TTC549 (cell line): ENCODE measurements around the gene RASAL2.
"Not testable (repeated sequence)": the region's sequence is repeated elsewhere in the genome, so short reads cannot be mapped to it uniquely, and the experiment has no call there.

Source experiments
- FAIRE-seq: peaks from 2 replicates; lab custom pipeline; 2012; peaks lifted over from hg19 to GRCh38; lab: Jason Lieb, UNC

RASAL2 gene

DNA sequence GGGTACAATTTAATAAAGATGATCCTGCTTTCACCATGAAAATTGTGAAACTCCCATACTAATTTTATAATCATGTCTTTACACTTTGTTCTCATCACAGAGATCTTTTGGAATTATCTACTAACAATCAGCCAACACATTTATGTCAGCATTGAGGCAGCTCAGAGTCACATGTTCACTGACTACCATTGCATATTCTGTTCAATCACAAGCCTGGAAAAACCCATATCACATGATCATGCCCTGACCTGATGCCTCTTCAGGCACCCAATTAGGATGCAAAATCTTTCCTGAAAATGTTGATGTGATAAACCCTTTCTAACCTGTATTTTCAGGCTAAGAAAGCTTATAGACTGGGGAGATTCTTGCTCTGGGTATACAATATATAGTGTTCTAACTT lies 21.6 kb upstream of the RASAL2 start:
- no peak for FAIRE-seq

DNA sequence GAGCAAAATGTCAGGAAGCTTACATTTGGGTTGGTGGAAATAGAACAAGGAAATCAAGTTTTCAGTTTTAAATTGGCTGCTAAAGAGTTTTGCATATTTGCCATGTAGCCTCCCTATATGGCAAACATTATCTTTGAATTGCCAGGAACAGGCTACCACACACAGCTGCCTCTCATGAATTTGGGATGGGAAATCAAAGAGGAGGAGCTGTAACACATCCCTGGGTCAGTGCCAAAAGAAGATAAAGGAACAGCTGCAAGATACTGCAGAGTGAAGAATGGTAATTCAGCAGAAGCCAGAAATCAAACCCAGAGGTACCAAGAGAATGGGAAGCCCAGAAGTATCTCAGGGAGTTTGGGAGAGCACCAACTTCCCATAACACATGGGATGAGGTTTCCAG lies 18.6 kb upstream of the RASAL2 start:
- no peak for FAIRE-seq

GRCh38 chr1:178076607-178077006 lies 17.3 kb upstream of the RASAL2 start:
- no peak for FAIRE-seq

- FAIRE-seq, result peak; percentile 17
These were observed 16.0 kb upstream of the RASAL2 start for GRCh38 chr1:178077917-178078316.

DNA sequence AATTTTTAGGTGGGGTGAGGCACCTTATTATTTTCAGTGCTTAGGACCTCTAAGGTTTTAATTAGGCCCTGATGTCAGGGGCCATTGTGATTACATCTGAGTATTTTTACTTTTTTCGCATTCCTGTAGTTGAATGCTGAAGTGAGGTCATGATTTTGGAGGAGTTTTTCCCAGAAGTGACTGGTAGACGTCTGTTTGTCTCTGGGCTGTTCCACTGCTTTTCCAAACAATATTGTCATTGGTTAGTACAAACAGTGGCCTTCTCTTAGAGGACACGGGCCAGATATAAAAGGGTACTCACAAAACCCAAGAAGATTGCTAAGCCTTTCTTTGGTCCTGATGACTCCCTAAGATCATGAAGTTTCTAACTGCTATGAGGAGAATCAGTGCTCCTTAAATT lies 7.6 kb upstream of the RASAL2 start:
- no peak for FAIRE-seq

- no peak for FAIRE-seq
These were observed 7.1 kb upstream of the RASAL2 start for GRCh38 chr1:178086766-178087165.

DNA sequence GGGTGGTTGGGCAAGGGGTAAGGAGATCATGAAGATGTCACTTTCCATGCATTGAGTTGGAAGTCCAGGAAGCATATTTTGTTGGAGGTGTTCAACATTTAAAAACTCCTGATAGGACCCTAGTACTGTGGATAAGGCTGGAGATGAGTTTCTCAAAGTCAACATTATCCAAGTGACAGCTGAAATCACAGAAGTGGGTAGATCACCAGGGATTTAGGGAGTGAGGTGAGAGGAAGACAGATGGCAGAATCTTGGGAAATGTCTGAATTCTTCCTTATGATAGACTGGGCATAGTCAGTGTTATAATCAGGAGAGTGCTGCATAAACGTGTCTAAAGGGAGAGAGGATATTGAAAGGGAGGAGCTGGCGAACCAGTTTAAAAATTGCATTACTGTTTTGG lies 5.3 kb upstream of the RASAL2 start:
- FAIRE-seq, result no peak

- not testable (repeated sequence) for FAIRE-seq
These were observed 2.5 kb upstream of the RASAL2 start for GRCh38 chr1:178091454-178091853.

DNA sequence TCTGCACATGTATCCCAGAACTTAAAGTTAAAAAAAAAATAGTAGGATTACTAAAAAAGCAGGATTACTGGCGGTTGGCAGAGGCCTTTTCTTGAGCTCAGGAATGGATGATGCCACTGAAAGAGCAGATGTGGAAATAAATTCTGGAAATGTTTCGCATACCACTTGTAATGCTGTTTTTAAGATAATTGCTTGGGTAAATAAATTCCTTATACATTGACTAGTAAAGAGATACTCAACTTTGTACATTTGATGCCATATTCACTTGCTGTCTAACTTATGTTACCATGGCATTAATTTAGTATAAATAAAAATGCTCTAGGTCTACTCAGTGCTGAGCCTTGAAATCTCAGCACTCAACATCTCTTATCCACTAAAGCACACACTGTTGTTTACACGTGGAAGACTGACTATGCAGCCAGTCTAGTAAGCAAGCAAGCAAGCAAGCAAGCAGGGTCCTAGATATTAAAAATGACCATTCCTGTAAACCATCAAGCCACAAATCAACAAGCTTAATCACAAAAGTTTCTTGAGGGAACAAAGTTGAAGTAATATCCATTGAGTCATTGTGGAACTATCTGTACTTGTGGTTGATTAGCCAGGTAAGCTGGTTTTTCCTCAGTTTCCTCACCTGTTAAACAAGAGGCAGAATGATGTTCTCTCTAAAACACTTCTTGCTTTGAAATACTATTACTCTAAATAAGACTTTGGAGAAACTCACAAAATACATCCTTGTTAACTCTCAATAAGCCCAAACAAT lies 1.7 kb upstream of the RASAL2 start:
- no peak for FAIRE-seq

- no peak for FAIRE-seq
These were observed 918 bp upstream of the RASAL2 start for GRCh38 chr1:178092878-178093493.

- FAIRE-seq, result peak; percentile 86
These were observed 382 bp upstream of the RASAL2 start for GRCh38 chr1:178093494-178093950.

DNA sequence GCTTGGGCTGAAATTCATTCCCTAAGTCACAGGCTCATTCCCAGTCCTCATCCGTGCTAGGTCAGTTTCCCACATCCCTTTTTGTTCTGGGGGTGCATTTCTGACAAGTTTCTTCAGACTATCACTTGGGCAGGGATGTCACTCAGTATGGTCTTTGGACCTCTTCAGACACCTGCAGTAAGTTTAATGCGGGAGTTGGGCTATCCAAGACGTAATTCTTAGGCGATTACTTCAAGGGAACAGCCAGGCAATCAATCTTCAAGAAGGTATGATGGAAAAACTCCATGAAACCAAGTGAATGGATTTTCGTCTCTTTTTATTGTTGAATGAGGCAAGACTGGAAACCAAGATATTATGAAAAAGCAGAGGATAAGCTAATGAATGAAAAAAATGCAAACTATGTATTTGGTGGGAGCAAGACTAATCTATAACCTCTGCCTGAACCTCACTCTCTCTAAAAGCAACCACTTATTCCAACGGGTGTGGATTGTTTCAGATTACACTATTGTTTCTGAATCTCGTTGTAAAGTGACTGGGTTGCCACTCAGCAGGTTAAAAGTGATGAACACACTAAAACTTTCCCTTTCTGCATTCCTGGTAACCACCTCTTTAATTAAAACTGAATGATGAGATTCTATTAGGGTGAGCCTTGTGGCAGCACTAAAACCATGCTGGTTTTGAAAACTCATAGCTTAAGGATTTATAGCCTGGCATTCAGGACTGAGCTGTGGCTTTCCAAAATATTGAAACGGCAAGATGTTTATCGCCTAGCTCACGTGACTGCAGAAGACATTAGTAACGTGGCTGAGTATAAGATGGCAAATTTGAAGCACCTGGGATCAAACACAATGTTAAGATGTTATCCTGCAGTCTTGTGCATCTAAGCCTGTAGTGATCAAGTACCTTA lies 1.1 kb downstream of the RASAL2 start:
- no peak for FAIRE-seq

GRCh38 chr1:178096421-178096820 lies 2.5 kb downstream of the RASAL2 start:
- no peak for FAIRE-seq

- no peak for FAIRE-seq
These were observed 4.4 kb downstream of the RASAL2 start for GRCh38 chr1:178098262-178098661.

- no peak for FAIRE-seq
These were observed 7.3 kb downstream of the RASAL2 start for GRCh38 chr1:178101266-178101630.

GRCh38 chr1:178101654-178102053 lies 7.8 kb downstream of the RASAL2 start:
- no peak for FAIRE-seq

DNA sequence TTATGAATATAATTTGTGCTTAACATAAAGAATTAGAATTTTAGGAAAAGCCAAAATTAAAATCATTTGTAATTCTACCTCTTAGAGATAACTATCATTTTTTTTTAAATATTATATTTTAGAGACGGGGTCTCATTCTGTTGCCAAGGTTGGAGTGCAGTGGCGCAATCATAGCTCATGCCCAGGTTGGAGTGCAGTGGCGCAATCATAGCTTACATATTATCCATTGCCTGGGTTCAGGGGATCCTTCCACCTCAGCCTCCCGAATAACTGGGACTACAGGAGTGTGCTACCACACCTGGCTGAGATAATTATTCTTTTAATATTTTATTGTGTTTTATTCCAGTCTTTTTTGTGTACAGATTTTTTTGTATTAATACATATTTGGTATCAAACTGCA lies 8.3 kb downstream of the RASAL2 start:
- peak; percentile 73 for FAIRE-seq

- FAIRE-seq, result peak; percentile 22
These were observed 13.9 kb downstream of the RASAL2 start for GRCh38 chr1:178107823-178108222.

- no peak for FAIRE-seq
These were observed 15.6 kb downstream of the RASAL2 start for GRCh38 chr1:178109348-178110143.

- FAIRE-seq, result no peak
These were observed 21.4 kb downstream of the RASAL2 start for GRCh38 chr1:178115260-178115659.

- no peak for FAIRE-seq
These were observed 24.6 kb downstream of the RASAL2 start for GRCh38 chr1:178118524-178118923.

- no peak for FAIRE-seq
These were observed 25.7 kb downstream of the RASAL2 start for GRCh38 chr1:178119628-178120027.
